ENCODE results near the gene ST8SIA6.

- TF ChIP-seq CTCF (IDR thresholded peaks at IDR 0.05) (no peak), POLR2A (IDR thresholded peaks at IDR 0.05) (no peak)
Observed at GRCh38 chr10:17488848-17489247, 34.5 kb upstream of the ST8SIA6 start.
